Aorta (tissue), 5 donors: ENCODE results near the gene ARL8B. TPM values are rescaled to one million over a fixed set of nuclear protein-coding genes. Genes with fewer than 3 reads are reported as not detected.
A peak's percentile ranks its signal among the peaks of the same experiment; 100 is the strongest.

Experiments used
- ATAC-seq: fragments of 200-7000 bp; cut with Tn5 transposase; one replicate; pipeline ENCODE4 v1.9.1; 2022; ENCODE audit warnings: moderate library complexity; ENCODE audit not compliant: low FRiP score
- DNase-seq, 2 donors: peaks; one replicate each; pipeline ENCODE4 v3.0.0-alpha.2; 2020
- H3K27ac ChIP-seq, 2 donors: one replicate each; pipeline ENCODE4 v1.5.1; 2013; ENCODE audit warnings: low read length in 2 of 2, mild to moderate bottlenecking in 2 of 2, moderate library complexity in 2 of 2, control low read depth in 1 of 2, inconsistent platforms in 1 of 2, low read depth in 1 of 2
- H3K27me3 ChIP-seq, 2 donors: one replicate each; pipeline ENCODE4 v1.6.1; 2013; ENCODE audit warnings: control low read depth in 1 of 2, low read length in 1 of 2, mild to moderate bottlenecking in 1 of 2, moderate library complexity in 1 of 2; ENCODE audit not compliant: insufficient read depth in 2 of 2, control insufficient read depth in 1 of 2
- H3K36me3 ChIP-seq, 2 donors: one replicate each; pipeline ENCODE4 v1.6.1; 2013; ENCODE audit warnings: control low read depth in 1 of 2, low read length in 1 of 2, mild to moderate bottlenecking in 1 of 2; ENCODE audit not compliant: insufficient read depth in 2 of 2, control insufficient read depth in 1 of 2
- H3K4me1 ChIP-seq, 2 donors: one replicate each; pipeline ENCODE4 v1.6.1; 2013; ENCODE audit warnings: low read length in 2 of 2, control low read depth in 1 of 2, mild to moderate bottlenecking in 1 of 2, moderate library complexity in 1 of 2; ENCODE audit not compliant: insufficient read depth in 2 of 2, control insufficient read depth in 1 of 2
- H3K4me3 ChIP-seq, 2 donors: one replicate each; pipeline ENCODE4 v1.5.1; 2013; ENCODE audit warnings: low read length in 2 of 2, control low read depth in 1 of 2, mild to moderate bottlenecking in 1 of 2
- H3K9me3 ChIP-seq: one replicate; pipeline ENCODE4 v1.6.1; 2013; ENCODE audit warnings: mild to moderate bottlenecking, low read length; ENCODE audit not compliant: control insufficient read depth
- WGBS, 2 donors: extraction: QIAGEN DNeasy Blood & Tissue Kit; methylation state at CpG; one replicate each; pipeline ENCODE4 v1.1.7; 2013; 5-methylcytosine and 5-hydroxymethylcytosine counted together
- intact Hi-C, 2 donors: fragments of 100-400 bp; cut with DNase I; formaldehyde crosslinking; loops; one replicate each; pipeline versions ENCODE4 v1.14.2 to v1.15.0; 2022
- polyA plus RNA-seq, 2 donors: library from polyadenylated mRNA; stranded (reverse); fragments of 200-250 nt; gene quantifications; one replicate each; pipeline ENCODE4 v1.2.3, GENCODE V29; 2013
- total RNA-seq, 2 donors: library from RNA; stranded (reverse); fragmentation: NEBNext Ultra II Directional; extraction: Animal tissue kit (Norgen Biotek cat#: 25700); gene quantifications; one replicate each; pipeline ENCODE4 v1.2.1, GENCODE V29; 2021
- donor health status: healthy with polysubstance abuse.
- donor health status: Bipolar disorder and iron deficiency.
- donor health status: DM: no; HTN: no; CAD: no.
- donor health status: DM: no; HTN: no; CAD: no.
- donor health status: DM: yes; HTN: yes; CAD: no.

ARL8B gene
- total and polyA plus RNA-seq, 4 donors = 44.1 to 61.3 (median 54.8) TPM

DNA sequence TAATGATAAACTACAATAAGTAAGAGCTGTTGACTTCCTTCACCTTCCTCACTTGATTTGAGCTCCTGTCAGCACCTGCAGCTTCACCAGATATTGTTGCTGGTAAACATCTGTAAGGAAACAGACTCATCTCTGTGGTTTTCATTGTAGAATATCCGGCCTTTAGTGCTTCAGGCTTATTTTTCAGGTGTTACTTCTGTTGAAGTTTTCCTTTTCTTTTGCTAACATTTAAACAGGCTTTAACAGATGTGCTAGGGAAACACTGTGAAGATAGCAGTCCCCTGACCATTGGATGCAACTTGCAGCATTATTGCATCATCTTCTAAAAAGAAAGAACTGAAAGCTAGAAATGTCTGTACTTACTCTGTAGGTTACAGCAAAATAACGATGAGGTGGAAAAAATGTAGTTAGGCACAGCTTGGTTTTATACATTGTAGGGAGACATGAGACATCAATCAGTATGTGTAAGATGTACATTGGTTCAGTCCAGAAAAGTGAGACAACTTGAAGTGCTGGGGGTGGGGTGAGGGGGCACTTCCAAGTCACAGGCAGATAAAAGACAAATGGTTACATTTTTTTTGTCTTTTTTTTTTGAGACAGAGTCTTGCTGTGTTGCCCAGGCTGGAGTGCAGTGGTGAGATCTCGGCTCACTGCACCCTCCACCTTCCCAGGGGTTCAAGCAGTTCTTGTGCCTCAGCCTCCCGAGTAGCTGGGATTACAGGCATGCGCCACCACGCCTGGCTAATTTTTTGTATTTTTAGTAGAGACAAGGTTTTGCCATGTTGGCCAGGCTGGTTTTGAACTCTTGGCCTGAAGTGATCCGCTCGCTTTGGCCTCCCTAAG is 75.6 kb downstream of the ARL8B start:
- Histone ChIP-seq H3K4me1 (no peaks in the 10 kb centered on the region), H3K4me3 (no peak overlapping the region), H3K9me3 (no peaks in the 10 kb centered on the region), H3K27me3 (no peaks in the 10 kb centered on the region), H3K27ac (no peak overlapping the region), H3K36me3 (peaks cover 0 to 5% of the 10 kb centered on the region in 2 donors)
- WGBS, 2 donors = 94 to 95% methylated on average over 8 of the region's 8 CpGs
- DNase-seq = no peak
- intact Hi-C loops = no loop called here
- no peak for ATAC-seq

DNA sequence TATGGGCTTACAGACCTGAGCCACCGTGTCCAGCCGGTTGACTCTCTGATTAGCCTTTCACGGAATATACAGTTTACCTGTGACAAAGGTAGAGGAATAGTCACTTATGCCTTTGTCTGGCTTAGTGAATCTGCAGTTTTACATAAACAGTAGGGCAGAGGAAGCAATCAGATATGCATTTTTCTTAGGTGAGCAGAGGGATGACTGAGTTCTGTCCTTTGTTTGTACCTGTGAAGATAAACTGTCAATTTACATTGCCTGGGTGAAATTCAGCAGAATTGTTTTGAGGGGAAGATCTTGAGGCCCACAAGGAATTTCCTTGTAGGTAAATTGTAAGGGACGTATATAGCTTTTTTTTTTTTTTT is 76.2 kb downstream of the ARL8B start:
- H3K36me3 ChIP-seq = peaks cover 4 to 5% of the 10 kb centered on the region in 2 donors
- no peak overlapping the region for H3K27ac ChIP-seq
- no peak overlapping the region for H3K4me3 ChIP-seq
- intact Hi-C loops = no loop called here
- 85 to 90% methylated on average over 4 of the region's 4 CpGs for WGBS, 2 donors
- DNase-seq (no peak), ATAC-seq (no peak)
- H3K9me3 ChIP-seq = no peaks in the 10 kb centered on the region
- H3K4me1 ChIP-seq = no peaks in the 10 kb centered on the region
- H3K27me3 ChIP-seq = no peaks in the 10 kb centered on the region

DNA sequence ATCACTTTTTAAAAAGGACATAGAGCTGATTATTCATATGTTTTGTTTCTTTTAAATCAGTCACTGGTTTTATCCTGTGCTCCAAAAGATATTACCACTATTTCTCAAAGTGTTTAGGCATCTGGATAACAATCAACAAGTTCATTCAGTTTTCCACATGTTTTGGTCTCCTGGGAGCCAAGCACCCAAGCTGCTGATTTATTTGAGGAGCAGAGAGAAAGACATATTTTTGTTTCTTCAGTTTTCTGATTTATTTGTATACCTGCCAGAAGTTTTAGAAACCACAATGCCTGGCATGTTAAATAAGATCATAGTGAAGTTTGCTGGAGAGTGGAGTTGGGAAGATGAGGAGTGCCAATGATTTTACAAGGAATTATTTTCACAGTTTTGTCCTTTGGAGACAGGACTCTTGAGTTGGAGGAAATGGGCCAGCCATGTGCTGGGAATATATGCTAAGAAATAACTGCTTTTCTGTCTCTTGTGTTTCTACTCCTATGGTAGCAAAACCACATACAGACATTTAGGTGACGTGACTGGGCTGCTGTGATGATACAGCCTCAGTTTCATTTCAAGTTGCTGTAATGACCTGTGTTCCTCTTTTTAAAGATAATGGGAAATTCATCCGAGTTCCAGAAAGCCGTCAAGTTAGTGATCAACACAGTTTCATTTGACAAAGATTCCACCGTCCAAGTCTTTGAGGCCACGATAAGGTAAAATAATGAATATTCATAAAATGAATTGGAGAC is 77.1 kb downstream of the ARL8B start:
- H3K4me1 ChIP-seq = no peaks in the 10 kb centered on the region
- H3K27me3 ChIP-seq = no peaks in the 10 kb centered on the region
- no peak for ATAC-seq
- 71 to 75% methylated on average over 5 of the region's 5 CpGs for WGBS, 2 donors
- H3K9me3 ChIP-seq = no peaks in the 10 kb centered on the region
- intact Hi-C loops = no loop called here
- H3K4me3 ChIP-seq = no peak overlapping the region
- peaks cover 3 to 4% of the 10 kb centered on the region in 2 donors for H3K36me3 ChIP-seq
- DNase-seq = no peak
- H3K27ac ChIP-seq = no peak overlapping the region

DNA sequence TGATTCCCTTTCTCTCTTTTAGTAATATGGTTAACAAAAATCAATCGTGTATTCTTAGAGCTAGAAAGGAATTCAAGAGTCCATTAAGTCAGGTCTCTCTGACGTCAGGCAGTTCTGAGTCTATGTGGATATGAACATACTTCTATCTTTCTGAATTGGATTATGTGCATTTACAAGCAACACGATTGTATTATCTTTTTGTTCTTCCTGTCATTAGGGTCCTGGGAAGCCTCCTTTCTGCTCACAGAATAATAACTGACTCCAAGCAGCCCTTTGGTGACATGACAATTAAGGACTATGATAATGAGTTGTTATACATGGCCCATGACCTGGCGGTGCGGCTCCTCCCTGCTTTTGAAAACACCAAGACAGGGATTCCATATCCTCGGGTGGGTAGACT is 79.4 kb downstream of the ARL8B start:
- no peak overlapping the region for H3K4me3 ChIP-seq
- H3K36me3 ChIP-seq = peaks cover 4 to 11% of the 10 kb centered on the region in 2 donors
- no peaks in the 10 kb centered on the region for H3K9me3 ChIP-seq

DNA sequence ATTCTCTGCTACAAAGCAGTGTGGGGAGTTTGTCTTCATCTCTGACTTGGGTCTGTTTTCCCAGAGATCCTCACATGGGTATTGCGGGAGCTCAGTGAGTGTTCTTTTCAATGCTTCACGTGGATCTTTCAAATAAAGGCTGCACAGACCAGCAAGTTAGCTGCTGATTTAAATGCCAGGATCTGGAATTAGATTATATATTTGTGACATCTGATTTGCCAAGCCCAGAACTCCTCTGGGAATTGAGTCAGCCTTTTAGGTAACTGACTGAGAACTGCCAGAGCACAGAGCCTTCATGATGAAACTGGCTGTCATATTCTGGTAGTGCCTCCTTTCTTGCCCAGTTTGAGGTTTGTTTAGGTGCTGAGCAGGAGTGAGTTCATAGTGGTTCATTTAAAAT is 80.1 kb downstream of the ARL8B start:
- intact Hi-C loops = no loop called here
- H3K27ac ChIP-seq = no peak overlapping the region
- 76 to 86% methylated on average over 2 of the region's 2 CpGs for WGBS, 2 donors
- peaks cover 4 to 11% of the 10 kb centered on the region in 2 donors for H3K36me3 ChIP-seq
- H3K4me1 ChIP-seq = no peaks in the 10 kb centered on the region
- no peaks in the 10 kb centered on the region for H3K9me3 ChIP-seq
- H3K27me3 ChIP-seq = no peaks in the 10 kb centered on the region
- no peak for DNase-seq
- ATAC-seq = no peak
- H3K4me3 ChIP-seq = no peak overlapping the region

More for the DNA sequence above, 79.4 kb downstream of the ARL8B start:
- no peak for DNase-seq
- WGBS, 2 donors = 87% methylated on average over 6 of the region's 6 CpGs
- H3K27ac ChIP-seq = no peak overlapping the region
- no peak for ATAC-seq
- intact Hi-C loops = no loop called here
- H3K4me1 ChIP-seq = no peaks in the 10 kb centered on the region
- H3K27me3 ChIP-seq = no peaks in the 10 kb centered on the region

DNA sequence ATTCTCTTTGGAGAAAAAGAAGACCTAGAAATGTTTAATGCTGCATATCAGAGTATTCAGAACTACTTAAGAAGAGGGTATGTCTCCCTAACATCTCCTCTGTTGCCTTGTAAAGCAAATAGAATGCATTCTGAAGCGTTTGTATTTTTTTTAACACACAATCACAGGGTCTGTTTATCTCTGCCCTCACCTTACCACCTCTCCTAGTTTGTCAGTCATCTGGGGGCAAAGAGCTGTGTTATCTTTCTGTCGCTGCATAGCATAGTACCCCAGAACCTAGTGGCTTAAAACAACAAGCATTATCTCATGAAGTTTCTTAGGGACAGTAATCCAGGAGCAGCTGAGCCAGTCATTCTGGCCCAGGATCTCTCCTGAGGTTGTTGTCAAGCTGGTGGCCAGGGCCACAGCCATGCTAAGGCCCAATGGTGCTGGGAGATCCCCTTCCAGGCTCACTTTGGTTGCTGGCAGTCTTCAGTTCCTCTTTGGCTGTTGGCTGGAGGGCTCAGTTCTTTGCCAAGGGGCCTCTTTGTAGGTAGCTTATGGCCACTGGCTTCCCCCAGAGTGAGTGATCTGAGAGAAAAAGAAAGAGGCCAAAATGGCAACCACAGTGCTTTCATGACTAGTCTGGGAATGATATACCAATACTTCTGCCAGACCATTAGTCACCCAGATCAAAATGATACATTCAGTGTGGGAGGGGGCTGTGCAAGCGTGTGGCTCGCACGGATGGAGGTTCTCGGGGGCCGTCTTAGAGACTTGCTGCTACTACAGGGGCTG is 83.3 kb downstream of the ARL8B start:
- no peaks in the 10 kb centered on the region for H3K27me3 ChIP-seq
- ATAC-seq (peak; percentile 44), DNase-seq (no peak)
- H3K36me3 ChIP-seq = peaks cover 11 to 23% of the 10 kb centered on the region in 2 donors
- no peaks in the 10 kb centered on the region for H3K4me1 ChIP-seq
- WGBS, 2 donors = 65 to 77% methylated on average over 7 of the region's 7 CpGs
- H3K27ac ChIP-seq = no peak overlapping the region
- no peaks in the 10 kb centered on the region for H3K9me3 ChIP-seq
- intact Hi-C loops = no loop called here
- no peak overlapping the region for H3K4me3 ChIP-seq

DNA sequence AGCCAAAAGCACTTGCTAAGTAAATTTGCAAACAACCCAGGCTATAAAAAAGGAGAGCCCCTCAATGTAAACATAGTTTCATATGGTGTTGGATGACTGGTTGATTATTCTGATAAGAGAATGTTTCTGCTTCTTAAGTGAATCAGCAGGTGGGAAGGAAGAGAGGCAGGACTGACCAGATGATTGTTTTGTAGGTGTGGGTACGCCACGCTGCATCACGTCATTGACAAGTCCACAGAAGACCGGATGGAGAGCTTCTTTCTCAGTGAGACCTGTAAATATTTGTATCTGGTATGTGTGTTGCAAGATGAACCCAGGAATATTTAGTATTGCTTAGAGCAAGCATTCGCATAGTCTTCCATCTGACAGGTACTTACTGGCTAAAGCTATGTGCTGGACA is 88.8 kb downstream of the ARL8B start:
- DNase-seq = no peak
- no peak overlapping the region for H3K4me3 ChIP-seq
- ATAC-seq = no peak
- H3K27ac ChIP-seq = no peak overlapping the region
- WGBS, 2 donors = 95 to 98% methylated on average over 5 of the region's 5 CpGs
- H3K36me3 ChIP-seq = peaks cover 14 to 24% of the 10 kb centered on the region in 2 donors
- intact Hi-C loops = no loop called here
- no peaks in the 10 kb centered on the region for H3K4me1 ChIP-seq
- no peaks in the 10 kb centered on the region for H3K9me3 ChIP-seq
- no peaks in the 10 kb centered on the region for H3K27me3 ChIP-seq

DNA sequence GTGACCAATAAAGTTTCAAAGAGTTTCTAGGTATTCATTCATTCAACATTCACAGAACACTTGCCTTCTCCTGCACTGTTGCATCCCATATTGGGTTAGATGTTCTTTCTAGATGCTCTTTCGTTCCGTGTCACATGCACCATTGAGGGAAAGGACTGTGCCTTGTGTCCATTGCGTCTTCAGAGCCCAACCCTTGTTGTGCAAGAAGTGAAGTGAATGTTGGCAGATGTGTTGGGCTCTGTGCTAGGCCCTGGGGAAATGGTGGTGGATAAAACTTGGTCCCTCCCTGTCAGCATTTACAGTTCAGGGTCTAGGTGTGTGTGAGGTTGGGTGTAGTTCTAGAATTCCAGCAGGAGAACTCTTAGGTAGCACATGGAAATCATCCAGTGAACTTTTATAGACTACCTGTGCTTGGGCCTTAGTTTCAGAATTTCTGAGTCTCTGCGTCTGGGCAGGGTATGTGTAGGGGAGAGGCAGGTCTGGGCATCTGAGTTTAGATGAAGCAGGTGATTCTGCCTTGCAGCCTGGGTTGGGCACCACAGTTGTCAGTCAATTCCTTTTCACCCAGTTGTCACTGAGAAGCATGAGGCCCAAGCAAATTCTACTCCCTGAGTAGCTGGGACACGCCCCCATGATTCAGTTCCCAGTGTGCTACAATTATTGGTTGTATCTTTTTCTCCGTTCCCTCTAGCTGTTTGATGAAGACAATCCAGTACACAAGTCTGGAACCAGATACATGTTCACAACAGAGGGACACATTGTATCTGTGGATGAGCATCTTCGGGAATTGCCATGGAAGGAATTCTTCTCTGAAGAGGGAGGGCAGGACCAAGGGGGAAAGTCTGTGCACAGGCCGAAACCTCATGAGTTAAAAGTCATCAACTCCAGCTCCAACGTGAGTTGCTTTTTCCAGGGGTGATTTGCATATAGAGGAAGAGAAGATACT is 90.8 kb downstream of the ARL8B start:
- 83 to 84% methylated on average over 9 of the region's 9 CpGs for WGBS, 2 donors
- DNase-seq (no peak), ATAC-seq (no peak)
- no peak overlapping the region for H3K4me3 ChIP-seq
- peaks cover 17 to 23% of the 10 kb centered on the region in 2 donors for H3K36me3 ChIP-seq
- no peaks in the 10 kb centered on the region for H3K27me3 ChIP-seq
- H3K27ac ChIP-seq = no peak overlapping the region
- H3K9me3 ChIP-seq = no peaks in the 10 kb centered on the region
- intact Hi-C loops = no loop called here
- H3K4me1 ChIP-seq = no peaks in the 10 kb centered on the region
